ENCODE measurements around the gene THRSP. TPM values are rescaled to one million over a fixed set of nuclear protein-coding genes. Genes with fewer than 3 reads are reported as not detected.

Gene THRSP
- total and polyA plus RNA-seq, 10 of the 15 experiments (the other 5 are each of a cell fraction or from before 2014, with no cell fraction given): 0.18 TPM; not detected in 9

DNA sequence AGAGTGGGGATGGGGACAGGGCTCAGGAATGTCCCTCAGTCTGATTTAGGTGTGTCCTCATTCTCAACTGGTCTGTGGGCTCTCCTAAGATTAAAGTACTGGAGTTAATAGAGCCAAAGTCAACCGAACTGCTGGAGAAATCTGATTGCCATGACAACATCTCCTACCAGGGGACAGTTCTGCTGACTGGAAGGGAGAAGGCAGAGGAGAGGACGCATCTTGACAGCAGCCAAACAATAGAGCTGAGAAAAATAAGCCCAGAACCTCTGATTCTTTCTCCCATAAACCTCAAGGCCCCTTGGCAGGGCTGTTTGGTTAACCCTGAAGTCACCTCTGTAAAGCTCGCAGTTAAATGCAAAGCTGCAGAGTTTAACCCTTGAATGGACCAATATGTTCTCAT lies 43.4 kb upstream of the THRSP start (continued):
- TF ChIP-seq, protein P1, sequence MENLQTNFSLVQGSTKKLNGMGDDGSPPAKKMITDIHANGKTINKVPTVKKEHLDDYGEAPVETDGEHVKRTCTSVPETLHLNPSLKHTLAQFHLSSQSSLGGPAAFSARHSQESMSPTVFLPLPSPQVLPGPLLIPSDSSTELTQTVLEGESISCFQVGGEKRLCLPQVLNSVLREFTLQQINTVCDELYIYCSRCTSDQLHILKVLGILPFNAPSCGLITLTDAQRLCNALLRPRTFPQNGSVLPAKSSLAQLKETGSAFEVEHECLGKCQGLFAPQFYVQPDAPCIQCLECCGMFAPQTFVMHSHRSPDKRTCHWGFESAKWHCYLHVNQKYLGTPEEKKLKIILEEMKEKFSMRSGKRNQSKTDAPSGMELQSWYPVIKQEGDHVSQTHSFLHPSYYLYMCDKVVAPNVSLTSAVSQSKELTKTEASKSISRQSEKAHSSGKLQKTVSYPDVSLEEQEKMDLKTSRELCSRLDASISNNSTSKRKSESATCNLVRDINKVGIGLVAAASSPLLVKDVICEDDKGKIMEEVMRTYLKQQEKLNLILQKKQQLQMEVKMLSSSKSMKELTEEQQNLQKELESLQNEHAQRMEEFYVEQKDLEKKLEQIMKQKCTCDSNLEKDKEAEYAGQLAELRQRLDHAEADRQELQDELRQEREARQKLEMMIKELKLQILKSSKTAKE (IDR thresholded peaks at IDR 0.05; ENCODE audit: low read depth, poor library complexity, severe bottlenecking): no peak
- TF ChIP-seq SREBF2 (IDR thresholded peaks at IDR 0.05; ENCODE audit: low read length) (no peak), CEBPB (IDR thresholded peaks at IDR 0.05; ENCODE audit: borderline replicate concordance in 1 of 2, low read depth in 2 of 2, low read length in 2 of 2) (no peak), SIN3A (IDR thresholded peaks at IDR 0.05; ENCODE audit: low read depth, low read length) (no peak), FOXK2 (IDR thresholded peaks at IDR 0.05) (no peak), ZNF274 (IDR thresholded peaks at IDR 0.05; ENCODE audit: insufficient read depth, insufficient read length) (no peak), IRF4 (IDR thresholded peaks at IDR 0.05; ENCODE audit: low read depth, low read length) (no peak), NR2F1 (conservative IDR thresholded peaks at IDR 0.05) (no peak)

- intact Hi-C loops (cut with micrococcal nuclease; ENCODE audit: unreplicated experiment) (no loop called here), in situ Hi-C loops (cut with MboI) (no loop called here)
- H3K4me3 ChIP-seq: no peak overlapping the region
- H3K79me2 ChIP-seq (ENCODE audit: control insufficient read depth, insufficient read depth, low read length): no peaks in the 10 kb centered on the region
- no peak overlapping the region for H3K27ac ChIP-seq (ENCODE audit: control insufficient read depth, insufficient read depth)
- 67% methylated on average over 6 of the region's 6 CpGs for WGBS (ENCODE audit: insufficient coverage, insufficient replicate concordance, low lambda C conversion rate, missing lambda C conversion rate)
- no peaks in the 10 kb centered on the region for H3K4me1 ChIP-seq (ENCODE audit: control insufficient read depth, insufficient read depth, low read length)
- no peaks in the 10 kb centered on the region; the same call in 2 of the 3 replicates for H3K9me3 ChIP-seq (replicated peaks; ENCODE audit: control insufficient read depth, insufficient read depth, low read length)
- no peak for TF ChIP-seq IRF5 (IDR thresholded peaks at IDR 0.05; ENCODE audit: borderline replicate concordance)
- no peak for TF ChIP-seq MEF2B (IDR thresholded peaks at IDR 0.05; ENCODE audit: partially characterized antibody, poor library complexity, severe bottlenecking)
- TF ChIP-seq PAX5 (IDR thresholded peaks at IDR 0.05; ENCODE audit: borderline replicate concordance, low read depth, low read length): no peak
- no peak for TF ChIP-seq CBX5 (IDR thresholded peaks at IDR 0.05; ENCODE audit: low read depth)
- TF ChIP-seq JUNB (IDR thresholded peaks at IDR 0.05): no peak
- TF ChIP-seq NRF1 (conservative IDR thresholded peaks at IDR 0.05; ENCODE audit: low read depth, low read length): no peak
- TF ChIP-seq EED (IDR thresholded peaks at IDR 0.05; ENCODE audit: low read depth): no peak
- no peak for TF ChIP-seq TCF12 (IDR thresholded peaks at IDR 0.05; ENCODE audit: low read depth, low read length)
- TF ChIP-seq ESRRA (IDR thresholded peaks at IDR 0.05; ENCODE audit: low read length): no peak
- no peak for TF ChIP-seq SUPT20H (IDR thresholded peaks at IDR 0.05; ENCODE audit: borderline replicate concordance, control insufficient read depth, low read depth, low read length)
- no peak for TF ChIP-seq SUZ12 (IDR thresholded peaks at IDR 0.05; ENCODE audit: unreplicated experiment)
- H3K27me3 ChIP-seq (replicated peaks in 1 of 2; ENCODE audit: control insufficient read depth in 2 of 2, insufficient read depth in 2 of 2, low read length in 1 of 2): no peaks in the 10 kb centered on the region
- POLR2A ChIA-PET: interaction anchor here (1.0 to 2.0 kb wide), 3 partner anchors 10 to 29 kb away, joined by 3 to 12 read pairs (median 5); no protein-coding TSS in a partner anchor
- RAD21 ChIA-PET (ENCODE audit: unreplicated experiment): interaction anchor here (0.9 kb wide), 1 partner anchor 22 kb away, joined by 3 read pairs; no protein-coding TSS in a partner anchor
- SMC1A ChIA-PET (ENCODE audit: uncharacterized antibody, unreplicated experiment): interaction anchor here (1.0 to 1.6 kb wide), 3 partner anchors 10 to 28 kb away, joined by 3 to 5 read pairs (median 3); no protein-coding TSS in a partner anchor
- H2AFZ ChIP-seq (ENCODE audit: control insufficient read depth, low read depth, low read length): no peak overlapping the region
- H4K20me1 ChIP-seq (ENCODE audit: control insufficient read depth, insufficient read depth): no peaks in the 10 kb centered on the region; the same call in 1 of the 2 replicates
- DNase-seq (ENCODE audit: low read depth, low spot score) (no peak), FAIRE-seq (no peak), ATAC-seq (no peak)
- no TSS peak for BruUV-seq (replicated peaks)
- CTCF ChIA-PET: interaction anchor here (0.6 to 1.4 kb wide), 2 partner anchors 24 to 456 kb away, joined by 3 to 10 read pairs; no protein-coding TSS in a partner anchor
- no peak overlapping the region for H3K4me2 ChIP-seq (ENCODE audit: control insufficient read depth, insufficient read depth)
- H3K36me3 ChIP-seq (ENCODE audit: control insufficient read depth in 2 of 2, insufficient read depth in 2 of 2, low read length in 1 of 2): no peaks in the 10 kb centered on the region
- no peak overlapping the region; the same call in 1 of the 2 replicates for H3K9ac ChIP-seq (ENCODE audit: control insufficient read depth, insufficient read depth, low read length)
These were observed 42.0 kb upstream of the THRSP start for GRCh38 chr11:78021611-78022010.

Data from GM12878 (cell line).